Hindlimb muscle (tissue), 1 donor: Measurements from ENCODE around the gene PAWR. TPM values are rescaled to one million over a fixed set of nuclear protein-coding genes. Genes with fewer than 3 reads are reported as not detected.
A peak's percentile ranks its signal among the peaks of the same experiment; 100 is the strongest.
"Not testable (repeated sequence)": the region's sequence is repeated elsewhere in the genome, so short reads cannot be mapped to it uniquely, and the experiment has no call there.

Source experiments
- DNase-seq: peaks from one replicate; pipeline ENCODE4 v3.0.0-alpha.2; 2013
- polyA plus RNA-seq: library from polyadenylated mRNA; unstranded; fragments of 120-200 nt; gene quantifications from one replicate; pipeline ENCODE4 v1.2.1, GENCODE V29; 2013; ENCODE audit not compliant: insufficient read length

PAWR gene
- polyA plus RNA-seq, 1 donor: 9.6 TPM

DNA sequence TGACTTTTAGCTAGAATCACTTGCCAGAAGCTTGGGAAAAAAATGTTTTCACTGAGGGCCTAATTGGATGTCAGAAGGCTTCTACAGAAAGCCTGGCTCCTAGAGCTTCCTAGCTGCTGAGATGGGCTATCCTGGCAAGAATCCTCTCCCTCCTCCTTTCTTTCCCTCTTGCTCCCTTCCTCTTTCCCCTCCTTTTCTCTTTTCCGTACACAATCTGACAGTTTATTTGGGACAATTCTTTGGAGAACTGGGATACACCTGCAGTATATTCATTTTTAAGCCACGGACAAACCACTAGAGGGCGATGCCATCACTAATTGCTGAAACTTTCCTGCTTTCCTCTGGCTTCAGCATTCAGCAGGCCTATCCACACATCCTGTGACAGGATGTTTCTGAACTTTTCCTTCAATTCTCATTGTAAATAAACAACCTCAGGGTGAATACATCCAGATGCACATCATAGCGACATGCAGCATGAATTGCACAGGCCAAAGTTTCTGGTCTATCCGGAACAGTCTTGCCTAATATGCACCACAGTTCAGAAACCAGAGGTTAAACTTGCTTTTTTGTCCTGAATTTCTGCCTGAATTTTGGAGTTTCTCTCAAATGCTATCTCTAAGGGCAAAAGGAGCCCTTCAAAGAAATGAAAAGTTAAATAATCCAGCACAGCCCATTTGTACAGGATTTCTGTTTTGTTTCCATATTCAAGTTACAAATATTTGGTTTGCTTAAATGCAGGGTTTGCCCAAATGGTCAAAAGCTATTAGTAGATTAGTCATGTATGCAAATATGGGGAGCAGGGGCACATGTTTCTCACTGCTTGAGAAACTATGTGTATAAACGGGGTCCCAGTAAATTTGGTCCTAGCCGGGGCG is 142.8 kb downstream of the PAWR start:
- peak; percentile 36 for DNase-seq

GRCh38 chr12:79547044-79547734 is 143.6 kb downstream of the PAWR start:
- no peak for DNase-seq

DNA sequence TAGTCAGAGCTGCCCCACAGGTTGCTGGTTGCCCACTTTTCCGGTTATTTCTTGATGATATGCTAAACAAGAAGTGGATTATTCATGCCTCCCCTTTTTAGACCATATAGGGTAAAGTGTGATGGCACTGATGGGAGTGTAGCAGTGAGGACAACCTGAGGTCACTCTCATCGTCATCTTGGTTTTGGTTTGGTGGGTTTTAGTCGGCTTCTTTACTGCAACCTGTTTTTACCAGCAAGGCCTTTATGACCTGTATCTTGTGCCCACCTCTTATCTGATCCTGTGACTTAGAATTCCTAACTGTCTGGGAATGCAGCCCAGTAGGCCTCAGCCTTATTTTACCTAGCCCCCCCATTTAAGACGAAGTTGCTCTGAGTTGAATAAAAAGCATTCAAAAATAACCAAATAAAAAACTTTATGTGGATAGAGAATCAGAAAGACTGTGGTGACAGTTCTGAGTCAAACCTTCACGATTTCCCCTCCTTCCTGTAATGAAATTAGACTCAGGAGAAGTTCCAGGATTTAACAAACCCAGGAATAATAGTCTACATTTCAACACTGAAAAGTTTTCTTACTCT is 144.2 kb downstream of the PAWR start:
- DNase-seq: no peak

DNA sequence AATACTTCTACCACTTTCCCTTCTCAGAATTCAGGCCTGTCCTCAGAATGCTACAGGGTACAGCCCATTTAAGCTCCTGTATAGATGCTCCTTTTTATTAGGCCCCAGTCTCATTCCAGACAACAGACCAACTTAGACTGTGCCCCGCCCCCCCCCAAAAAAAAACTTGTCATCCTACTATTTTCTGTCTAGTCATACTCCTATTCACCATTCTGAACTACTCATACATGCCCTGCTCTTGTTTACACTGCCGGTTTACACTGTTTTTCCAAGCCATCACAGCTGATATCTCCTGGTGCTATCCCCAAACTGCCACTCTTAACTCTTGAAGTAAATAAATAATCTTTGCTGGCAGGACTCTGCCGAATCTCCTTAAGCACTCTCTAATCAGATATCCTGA is 146.3 kb downstream of the PAWR start:
- DNase-seq: not testable (repeated sequence)

- DNase-seq: no peak
Measured at GRCh38 chr12:79537675-79538074, 153.1 kb downstream of the PAWR start.

GRCh38 chr12:79535751-79536150 is 155.0 kb downstream of the PAWR start:
- DNase-seq: no peak

Other genes starting within 250 kb of the PAWR start
- gene PPP1R12A, start 244.1 kb upstream of the PAWR start, polyA plus RNA-seq: 59.2 TPM